HG02870 (cell line): ENCODE results near the gene KAZN.

Source experiments
- ATAC-seq: cut with Tn5 transposase; IDR thresholded peaks from one replicate; pipeline ENCODE4 v1.9.1; 2021; ENCODE audit warnings: mild to moderate bottlenecking, moderate library complexity; ENCODE audit not compliant: unreplicated experiment

The KAZN gene

DNA sequence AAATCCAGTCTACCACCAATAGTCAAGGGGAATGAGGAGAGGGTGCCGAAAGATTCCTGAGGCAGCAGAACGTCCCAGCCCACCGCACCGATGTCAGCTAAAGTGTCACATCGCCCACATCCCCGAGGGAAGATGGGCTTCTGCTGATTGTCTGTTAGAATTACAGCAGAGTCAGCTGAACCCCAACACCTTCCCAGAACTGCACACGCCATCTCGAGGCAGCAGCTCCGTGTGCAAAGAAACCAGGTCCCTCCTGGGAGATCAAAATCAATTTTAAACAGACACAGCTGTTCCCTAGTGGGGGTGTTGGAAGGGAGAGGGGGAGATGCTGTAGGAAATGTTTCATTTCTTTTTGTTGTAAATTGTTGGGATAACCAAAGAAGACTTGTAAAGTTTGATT, 12.8 kb upstream of the KAZN start:
- no peak for ATAC-seq

DNA sequence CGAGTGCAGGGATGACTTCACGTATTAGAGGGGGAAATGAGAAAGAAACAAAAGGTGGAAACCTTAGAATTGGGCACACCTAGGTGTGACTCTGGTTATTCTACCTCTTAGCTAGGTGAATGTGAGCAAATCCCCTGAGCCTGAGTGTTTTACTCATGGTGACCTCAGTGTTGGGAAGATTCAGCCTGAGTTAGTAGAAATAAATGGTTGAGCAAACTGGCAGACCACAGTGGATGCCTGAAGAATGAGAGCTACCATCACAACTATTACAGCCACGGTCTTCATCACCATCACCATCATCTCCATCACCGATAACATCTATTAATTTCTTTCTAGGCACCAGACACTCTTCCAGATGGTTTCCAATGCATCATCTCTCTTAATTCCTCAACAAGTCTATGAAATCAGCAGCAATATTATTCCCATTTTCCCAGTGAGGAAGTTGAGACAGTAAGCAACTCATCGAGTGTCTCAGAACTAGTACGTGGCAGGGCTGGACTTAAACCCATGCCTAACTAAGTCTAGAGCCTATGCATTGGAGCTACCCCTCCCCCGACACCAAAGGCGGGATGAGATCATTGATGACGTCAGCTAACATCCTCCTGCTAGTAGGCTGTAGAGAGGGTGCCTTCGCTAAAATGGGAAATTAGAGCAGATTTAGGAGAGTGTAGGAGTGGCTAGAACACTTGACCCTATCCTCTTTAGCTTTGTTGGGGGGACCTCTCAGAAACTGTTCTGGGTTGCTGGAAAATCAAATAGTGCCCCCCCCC, 7.9 kb upstream of the KAZN start:
- ATAC-seq = no peak

DNA sequence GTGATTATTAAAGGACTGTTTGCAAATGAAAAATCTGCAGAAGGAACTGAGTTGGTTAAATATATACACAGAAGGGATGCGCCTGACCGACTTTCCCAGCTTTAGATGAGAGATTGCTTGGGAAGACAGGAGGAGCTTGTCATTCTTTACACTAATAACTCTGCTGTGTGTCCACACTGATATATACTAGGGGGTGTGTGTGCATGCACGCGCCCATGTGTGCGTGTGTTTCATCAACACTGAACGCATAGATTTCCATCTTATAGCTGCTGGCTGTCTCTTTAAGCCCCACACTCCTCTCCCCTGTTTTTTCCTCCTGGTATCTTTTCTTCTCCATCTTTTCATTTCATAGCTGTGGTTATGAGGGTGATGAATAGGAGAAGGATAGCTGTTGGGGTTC, 6.9 kb upstream of the KAZN start:
- no peak for ATAC-seq

DNA sequence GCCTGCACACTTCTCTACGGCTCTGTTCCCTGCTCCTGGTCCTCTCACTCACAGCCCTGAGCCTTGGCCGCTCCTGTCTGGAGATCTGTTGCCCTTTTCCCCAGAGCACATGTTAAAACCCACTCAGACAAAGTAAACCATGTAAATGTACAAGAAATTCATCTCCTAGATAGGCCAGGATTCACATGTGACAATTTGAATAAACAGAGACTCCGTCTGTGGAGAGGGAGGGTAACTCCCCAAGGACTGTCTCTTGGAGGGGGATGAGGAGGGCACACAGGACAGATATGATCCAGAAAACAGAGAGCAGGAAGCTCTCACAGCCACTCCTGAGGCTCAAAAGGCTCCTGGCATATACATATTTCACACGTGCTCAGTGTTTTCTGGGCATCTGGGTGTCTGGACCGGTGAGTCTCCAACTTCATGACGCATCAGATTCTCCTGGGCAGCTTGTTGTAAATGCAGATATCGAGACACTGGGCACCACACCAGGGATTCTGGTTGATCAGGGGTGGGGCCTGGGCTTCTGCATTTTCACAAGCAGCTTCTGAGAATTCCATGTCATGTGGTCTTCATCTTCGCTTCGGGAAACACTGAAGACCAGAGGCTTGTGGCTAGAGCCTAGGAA, 6.4 kb upstream of the KAZN start:
- no peak for ATAC-seq

DNA sequence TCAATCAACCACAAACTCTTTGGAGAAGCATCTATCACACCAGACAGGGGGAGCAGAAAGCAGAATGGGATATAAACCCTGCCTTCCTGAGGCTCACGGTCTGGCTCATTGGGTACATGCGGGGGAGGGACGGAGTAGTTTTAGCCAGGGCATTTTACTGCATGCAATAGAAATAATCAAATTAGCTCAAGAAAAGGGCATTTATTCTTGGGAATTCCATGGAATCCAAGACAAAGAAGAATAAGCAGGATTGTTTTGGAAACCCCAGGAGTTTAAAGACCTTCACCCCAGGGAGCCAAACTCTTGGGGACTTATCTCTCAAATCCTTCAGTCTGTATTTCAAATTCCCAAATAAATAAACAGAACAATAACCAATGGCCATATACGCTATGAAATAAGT, 5.2 kb upstream of the KAZN start:
- ATAC-seq = no peak

DNA sequence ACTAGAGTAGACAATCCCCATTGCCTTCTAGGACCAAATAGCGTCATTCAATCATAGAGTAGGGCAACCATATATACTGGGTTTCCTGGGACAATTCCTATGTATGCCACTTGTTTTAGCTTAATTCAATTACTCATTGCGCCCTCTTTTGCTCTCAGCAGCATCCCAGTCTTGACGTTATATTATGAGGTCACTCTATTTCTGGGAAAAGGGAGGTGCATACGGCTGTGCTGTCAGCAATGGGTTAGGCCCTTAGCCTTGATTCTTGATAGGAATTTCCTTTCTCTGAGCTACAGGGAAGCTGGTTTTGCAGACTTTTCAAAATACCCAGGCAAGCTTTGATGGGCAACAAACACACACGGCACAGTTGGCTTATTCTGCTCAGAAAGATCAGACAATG, 4.4 kb upstream of the KAZN start:
- no peak for ATAC-seq

DNA sequence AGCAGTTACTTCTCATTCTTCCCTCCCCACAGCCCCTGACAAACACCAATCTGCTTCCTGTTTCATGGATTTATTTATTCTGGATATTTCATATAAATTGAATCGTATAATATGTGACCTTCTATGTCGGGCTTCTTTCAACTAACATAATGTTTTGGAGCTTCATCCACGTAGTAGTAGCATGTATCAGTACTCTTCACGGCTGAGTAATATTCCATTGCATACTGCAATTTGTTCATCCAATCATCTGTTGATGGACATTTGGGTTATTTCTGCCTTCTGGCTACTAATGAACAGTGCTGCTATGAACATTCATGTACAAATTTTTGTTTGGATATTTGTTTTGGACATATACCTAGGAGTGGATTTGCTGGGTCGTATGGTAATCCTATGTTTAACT, 1.9 kb upstream of the KAZN start:
- no peak for ATAC-seq

DNA sequence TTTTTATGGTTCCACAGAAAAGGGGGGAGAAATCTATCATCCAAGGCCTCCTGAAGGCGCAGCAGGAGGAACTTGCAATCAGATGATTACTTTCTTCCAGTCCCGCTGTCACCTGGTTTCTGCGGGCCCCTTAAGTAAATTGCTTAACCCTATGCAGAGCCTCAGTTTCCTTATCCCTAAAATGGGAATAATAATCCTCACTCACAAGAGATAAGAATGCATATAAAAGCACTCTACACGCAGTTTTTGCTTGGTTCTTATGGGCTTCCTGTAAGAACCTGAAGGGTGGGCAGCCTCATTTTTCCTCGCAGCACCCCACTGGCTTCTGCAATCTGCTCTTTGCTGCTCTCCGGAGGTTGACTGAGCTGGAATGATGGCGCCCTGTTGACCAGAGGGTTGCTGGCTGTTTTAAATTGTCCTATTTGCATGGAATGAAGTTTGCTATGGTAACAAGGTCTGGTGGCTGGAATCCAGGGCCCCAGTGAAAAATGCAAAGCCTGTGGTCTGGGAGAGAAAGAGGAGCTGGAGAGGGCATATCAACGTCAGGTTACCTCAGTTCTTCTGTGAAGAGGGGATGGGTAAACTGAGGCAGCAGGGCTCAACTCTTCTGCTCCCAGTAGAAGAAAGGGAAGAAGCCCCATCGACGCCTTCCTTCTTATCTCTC, 1.0 kb upstream of the KAZN start:
- ATAC-seq = no peak

DNA sequence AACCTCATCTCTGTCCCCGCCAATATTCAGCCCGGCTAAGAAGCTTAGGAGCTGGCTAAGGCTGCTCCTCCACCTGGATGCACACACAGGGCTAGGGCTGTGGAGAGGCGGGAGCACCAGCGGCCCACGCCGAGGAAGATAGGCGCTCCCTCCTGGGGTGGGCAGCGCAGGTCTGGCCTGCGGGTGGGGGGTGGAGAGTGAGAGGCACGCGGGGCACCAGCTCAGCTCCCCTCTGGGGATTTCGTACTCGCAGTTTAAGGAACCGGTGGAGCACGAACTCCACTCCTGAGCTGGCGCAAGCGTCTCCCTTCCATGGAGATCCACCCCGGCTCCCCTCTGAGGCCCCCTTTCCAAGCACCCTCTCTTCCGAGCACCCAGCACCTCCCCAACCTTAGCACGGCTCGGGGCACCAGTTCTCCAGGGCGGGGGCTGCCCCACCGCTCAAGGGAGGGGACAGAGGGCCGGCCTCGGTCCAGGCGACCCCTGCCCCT, 433 bp upstream of the KAZN start:
- no peak for ATAC-seq

DNA sequence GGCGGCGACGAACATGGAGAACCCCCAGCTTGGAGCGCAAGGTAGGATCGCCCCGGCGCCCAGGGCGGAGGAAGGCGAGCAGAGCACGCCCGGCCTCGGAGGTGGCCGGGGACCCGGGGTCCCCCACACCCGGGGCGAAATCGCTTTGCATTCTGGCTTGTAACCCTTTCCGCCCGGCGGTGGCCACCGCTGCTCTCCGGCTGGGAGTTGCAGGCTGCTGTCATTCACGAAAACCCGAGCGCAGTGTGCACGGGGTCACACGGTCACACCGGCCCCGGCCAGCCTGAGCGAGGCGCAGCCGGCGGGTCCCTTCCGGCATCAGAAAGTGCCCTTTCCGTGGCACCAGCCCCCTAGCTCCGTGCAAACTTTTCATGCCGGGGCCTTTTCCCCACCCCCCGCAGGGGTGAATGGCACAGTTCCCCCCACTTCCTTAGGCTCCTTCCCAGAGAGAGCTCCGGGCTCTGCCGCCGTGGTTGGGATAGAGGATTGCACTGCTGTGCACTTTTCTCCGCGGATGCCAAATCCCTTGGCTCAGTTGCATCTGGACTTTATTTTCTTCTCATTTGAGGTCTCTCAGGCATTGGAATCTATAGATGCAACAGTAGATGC, 802 bp downstream of the KAZN start:
- no peak for ATAC-seq

DNA sequence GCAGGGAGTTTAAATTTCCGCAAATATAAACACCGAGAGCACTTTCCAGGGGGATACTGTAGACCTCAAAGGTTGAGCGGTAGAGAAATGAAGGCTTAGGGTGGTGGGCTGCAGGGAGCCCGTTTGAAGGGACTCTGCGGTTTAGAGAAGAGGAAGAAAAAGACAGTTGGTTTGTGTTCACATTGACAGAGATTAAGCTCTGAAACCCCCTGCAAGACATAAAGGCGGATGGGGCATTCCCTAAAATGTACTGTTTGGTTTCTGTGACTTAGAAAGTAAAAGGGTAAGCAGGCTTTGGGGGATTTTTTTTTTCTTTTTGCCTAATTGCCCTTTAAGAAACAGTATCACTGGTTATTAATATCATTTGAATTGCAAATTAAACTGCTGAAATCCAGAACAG, 1.3 kb downstream of the KAZN start:
- ATAC-seq = peak; percentile 76

DNA sequence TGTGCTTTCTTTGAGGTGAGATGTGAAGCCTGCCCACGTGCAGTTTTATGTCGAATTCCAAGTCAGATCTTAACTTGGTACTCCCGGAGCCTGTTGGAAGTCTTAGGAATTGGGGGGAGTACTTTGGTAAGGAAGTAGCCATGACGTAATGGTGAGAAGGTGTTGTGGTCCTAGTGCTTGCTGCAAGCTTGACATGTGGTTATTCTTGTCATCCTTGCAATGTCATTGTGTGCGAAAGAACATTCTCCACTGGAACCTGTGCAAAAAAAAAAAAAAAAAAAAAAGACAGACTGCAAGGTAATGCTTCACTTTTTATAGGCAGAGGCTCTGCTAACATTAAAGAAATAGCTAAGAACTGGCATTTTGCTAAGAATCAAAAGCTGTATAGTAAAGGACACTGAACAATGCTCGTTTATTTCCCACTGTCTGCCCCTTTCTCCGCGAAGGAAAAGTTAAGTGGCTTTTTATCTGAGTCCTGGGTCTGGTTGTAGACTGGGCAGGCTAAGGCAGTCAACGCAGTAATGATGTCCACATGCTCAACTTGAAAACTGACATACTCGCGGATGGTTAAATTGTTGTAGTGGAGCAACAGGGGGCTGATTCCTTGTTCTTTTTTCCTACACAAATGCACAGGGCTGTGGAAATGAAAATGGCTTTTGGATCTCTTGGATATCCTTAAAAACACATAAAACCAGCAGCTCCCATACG, 2.1 kb downstream of the KAZN start:
- no peak for ATAC-seq

DNA sequence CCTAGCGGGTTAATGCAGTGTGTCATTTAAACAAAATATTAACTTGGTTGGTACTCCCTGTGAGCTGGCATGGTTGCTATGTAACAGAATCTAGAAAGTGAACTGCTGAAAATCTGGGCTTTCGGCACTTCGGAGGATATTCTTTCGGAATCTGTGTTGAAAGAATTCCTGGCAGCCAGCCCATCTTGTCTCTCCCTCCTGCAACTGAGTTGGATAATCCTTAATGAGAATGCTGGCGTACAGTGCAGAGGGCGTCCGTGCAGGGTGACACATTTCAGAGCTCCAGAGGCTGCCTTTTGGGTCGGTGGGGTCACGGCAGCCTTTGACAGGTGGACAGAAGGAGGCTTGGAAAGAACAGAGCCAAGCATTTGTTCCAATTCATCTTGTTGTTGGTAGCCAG, 3.7 kb downstream of the KAZN start:
- ATAC-seq = no peak

DNA sequence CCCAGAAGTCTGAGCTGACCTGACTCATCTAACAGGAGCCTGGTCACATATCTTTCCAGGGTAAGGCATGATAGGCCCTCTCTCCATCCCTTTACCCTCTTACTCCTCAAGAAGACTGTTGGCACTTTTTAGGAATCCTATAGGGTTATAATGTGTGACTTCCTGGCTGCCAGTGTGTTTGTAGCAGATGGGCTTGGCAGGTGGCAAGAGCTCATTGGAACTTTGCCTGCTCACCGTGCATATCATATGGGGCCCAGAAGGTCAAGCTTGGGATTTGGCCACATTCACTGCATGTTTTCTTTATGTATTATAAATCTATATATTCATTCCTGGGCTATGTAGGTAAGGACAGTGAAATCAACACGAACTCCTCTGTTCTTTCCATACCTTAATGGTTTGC, 5.2 kb downstream of the KAZN start:
- no peak for ATAC-seq

DNA sequence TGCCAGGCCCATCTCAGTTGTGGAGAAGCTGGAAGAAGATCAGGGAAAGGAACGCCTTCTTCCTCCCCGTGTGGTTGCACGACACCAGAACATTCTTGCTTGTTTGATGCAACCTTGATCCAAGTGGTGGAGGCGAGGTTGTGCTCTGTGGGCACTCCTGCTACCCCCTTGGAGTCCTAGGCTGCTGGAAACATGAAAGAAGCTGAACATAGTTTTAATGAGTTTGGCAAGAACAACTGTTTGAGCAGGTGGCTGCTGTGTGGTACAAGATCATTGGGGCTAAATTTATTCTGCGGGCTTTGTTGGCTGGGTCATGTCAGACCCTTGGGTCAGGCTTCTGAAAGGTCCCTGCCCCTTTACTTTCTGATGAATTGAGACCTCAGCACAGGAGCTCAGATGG, 5.9 kb downstream of the KAZN start:
- ATAC-seq = no peak

DNA sequence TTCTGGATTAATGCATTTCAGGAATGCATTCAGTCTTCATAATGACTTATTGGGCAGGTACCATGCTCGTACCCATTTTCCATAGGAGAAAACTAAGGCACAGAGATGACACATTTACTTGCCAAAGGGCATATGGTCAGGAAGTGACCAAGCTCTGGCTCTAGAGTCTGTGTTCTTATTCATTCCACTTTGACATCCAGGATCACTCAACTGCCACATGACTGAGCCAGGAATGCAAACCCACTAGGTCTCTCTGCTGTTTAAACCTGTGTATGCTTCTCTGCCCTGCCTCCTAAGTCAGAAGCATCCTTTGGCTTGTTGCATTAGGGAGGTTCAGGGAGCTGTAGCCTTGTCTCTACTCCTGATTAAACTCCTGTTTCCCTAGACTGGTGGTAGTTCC, 7.5 kb downstream of the KAZN start:
- no peak for ATAC-seq

DNA sequence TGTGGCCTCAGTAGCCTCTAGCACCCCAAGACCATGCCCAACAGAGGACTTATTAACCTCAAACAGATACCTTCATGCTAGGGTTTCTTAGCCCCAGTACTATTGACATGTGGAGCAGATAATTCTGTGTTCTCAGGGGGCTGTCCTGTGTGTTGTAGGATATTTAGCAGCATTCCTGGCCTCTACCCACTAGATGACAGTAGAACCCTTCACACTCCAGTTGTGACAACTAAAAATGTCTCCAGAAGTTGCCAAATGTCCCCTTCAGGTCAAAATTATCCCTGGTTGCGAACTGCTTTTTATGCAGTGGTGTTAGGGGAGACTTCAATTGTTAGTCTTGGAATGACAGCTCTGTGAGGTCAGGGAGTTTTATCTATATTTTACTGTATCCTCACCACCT, 8.1 kb downstream of the KAZN start:
- no peak for ATAC-seq

DNA sequence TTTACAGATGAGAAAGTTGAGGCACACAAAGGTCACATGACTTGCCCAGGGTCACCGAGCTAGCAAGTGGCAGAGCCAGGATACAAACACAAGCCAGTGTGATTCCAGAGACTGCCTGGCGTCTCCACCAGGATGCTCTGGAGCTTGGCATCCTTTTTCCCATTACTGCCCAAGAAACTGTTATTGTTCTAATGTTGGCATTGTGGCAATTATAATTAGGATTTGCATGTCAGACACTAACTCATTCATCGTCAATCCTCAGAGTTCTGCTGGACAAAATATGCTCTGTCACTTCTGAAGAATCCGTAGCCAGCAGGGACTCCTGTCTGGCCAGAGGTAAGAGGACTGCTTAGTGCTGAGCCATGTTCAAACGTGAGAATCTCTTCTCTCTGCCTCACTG, 8.8 kb downstream of the KAZN start:
- no peak for ATAC-seq

DNA sequence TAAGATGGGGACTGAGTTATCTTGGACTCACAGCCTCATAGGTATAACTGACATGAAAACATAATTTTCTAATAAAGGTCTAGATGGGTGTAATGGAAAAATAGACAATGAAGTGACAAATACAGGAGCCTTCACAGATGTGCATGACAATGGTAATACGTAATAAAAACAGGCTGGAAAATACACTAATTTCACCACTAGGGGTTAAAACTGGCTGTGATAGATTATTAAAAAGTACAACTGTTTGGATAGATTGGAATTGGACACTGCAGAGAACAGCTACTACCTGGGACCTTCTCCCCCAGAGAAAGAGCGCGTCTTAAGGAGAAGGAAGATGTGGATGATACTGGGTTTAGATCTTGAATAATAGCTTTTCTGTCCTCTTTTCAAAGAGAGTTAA, 9.8 kb downstream of the KAZN start:
- no peak for ATAC-seq

DNA sequence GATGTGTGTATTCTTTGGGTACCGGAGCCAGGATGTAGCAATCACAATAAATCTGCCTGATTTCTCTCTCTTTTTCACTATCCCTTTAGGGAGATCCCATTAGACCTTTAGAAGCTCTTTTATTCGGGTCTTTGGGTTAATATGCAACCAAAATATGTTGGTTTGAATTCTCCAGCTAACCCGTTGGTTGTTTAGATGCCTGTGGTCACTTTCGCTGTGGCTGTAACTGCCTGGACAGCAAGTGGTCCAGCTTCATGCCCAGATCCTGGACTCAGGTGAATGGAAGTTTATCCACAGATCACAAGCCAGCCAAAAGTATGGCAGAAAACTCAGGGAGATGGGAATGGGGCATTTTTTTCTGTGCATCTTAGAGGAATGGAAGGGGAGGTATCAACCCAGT, 12.3 kb downstream of the KAZN start:
- ATAC-seq = no peak

DNA sequence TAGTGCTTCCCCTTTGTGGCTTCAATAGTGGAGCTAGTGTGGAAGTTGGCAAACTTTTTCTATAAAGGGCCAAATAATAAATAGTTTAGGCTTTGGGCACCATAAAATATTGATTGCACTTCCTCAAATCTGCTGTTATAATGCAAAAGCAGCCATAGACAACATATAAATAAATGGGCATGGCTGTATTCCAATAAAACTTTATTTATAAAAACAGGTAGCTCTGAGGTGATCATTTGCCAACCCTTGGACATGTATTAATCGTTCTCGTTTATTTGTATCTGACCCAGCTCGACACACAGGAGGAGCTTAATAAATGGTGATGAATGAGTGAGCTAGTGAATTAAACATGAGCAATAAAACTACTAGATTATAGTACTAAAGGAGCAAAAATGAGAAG, 13.3 kb downstream of the KAZN start:
- no peak for ATAC-seq
